CD4-positive, alpha-beta T cell (primary cell): ENCODE data around the gene BOD1. TPM values are rescaled to one million over a fixed set of nuclear protein-coding genes. Genes with fewer than 3 reads are reported as not detected.
A peak's percentile ranks its signal among the peaks of the same experiment; 100 is the strongest.

Experiments used
- ATAC-seq: fragments of 200-7000 bp; cut with Tn5 transposase; one replicate; pipeline ENCODE4 v1.10.0; 2022; ENCODE audit warnings: mild to moderate bottlenecking; ENCODE audit not compliant: poor library complexity
- CTCF ChIA-PET: fragments of 350-600 bp; sonication (Branson Sonifier 250); formaldehyde crosslinking; loops from one replicate; lab custom pipeline; 2021; ENCODE audit warnings: antibody characterized with exemption, inconsistent platforms; lab: Charles Lee
- POLR2A ChIA-PET: fragments of 350-600 bp; sonication (Branson Sonifier 250); formaldehyde crosslinking; loops from one replicate; lab custom pipeline; 2021; ENCODE audit warnings: antibody characterized with exemption, inconsistent platforms; lab: Charles Lee
- DNase-seq, 14 experiments: peaks; one replicate each; pipeline ENCODE4 v3.0.0-alpha.2; 2013 to 2020; ENCODE audit warnings: mixed read lengths in 2 of 14
- H3K27ac ChIP-seq, 2 donors: one replicate each; pipeline versions ENCODE4 v1.5.1 to v1.7.0; 2013; ENCODE audit warnings: low read length in 2 of 2, low read depth in 1 of 2, mild to moderate bottlenecking in 1 of 2
- H3K27me3 ChIP-seq, 2 experiments: 1 replicate in 1 of 2; 2 replicates in 1 of 2; pipeline versions ENCODE4 v1.6.1 to v1.7.0; 2013; ENCODE audit warnings: low read length in 2 of 2, control low read depth in 1 of 2, mild to moderate bottlenecking in 1 of 2, moderate library complexity in 1 of 2; ENCODE audit not compliant: insufficient read depth in 2 of 2, control insufficient read depth in 1 of 2
- H3K36me3 ChIP-seq: one replicate; pipeline ENCODE4 v1.6.1; 2013; ENCODE audit warnings: low read length, control low read depth; ENCODE audit not compliant: insufficient read depth
- H3K4me1 ChIP-seq: one replicate; pipeline ENCODE4 v1.6.1; 2013; ENCODE audit warnings: low read length, control low read depth; ENCODE audit not compliant: insufficient read depth
- H3K4me3 ChIP-seq: one replicate; pipeline ENCODE4 v1.5.1; 2013; ENCODE audit warnings: mild to moderate bottlenecking, low read length, moderate library complexity
- H3K9me3 ChIP-seq, 2 experiments: 1 replicate in 1 of 2; 2 replicates in 1 of 2; pipeline versions ENCODE4 v1.6.1 to v1.7.0; 2013; ENCODE audit warnings: low read length in 2 of 2, mild to moderate bottlenecking in 2 of 2, control low read depth in 1 of 2, moderate library complexity in 1 of 2; ENCODE audit not compliant: control insufficient read depth in 1 of 2, insufficient read depth in 1 of 2
- H3K27ac Mint-ChIP-seq: one replicate; pipeline ENCODE4 v1.8.0; 2020; ENCODE audit warnings: mixed read lengths
- H3K27me3 Mint-ChIP-seq: one replicate; pipeline ENCODE4 v1.8.0; 2021; ENCODE audit warnings: mixed read lengths
- H3K36me3 Mint-ChIP-seq: one replicate; pipeline ENCODE4 v1.8.0; 2021; ENCODE audit warnings: low read depth, mixed read lengths
- H3K4me1 Mint-ChIP-seq: one replicate; pipeline ENCODE4 v1.8.0; 2021; ENCODE audit warnings: low read depth, mixed read lengths
- H3K4me3 Mint-ChIP-seq: one replicate; pipeline ENCODE4 v1.8.0; 2020; ENCODE audit warnings: mild to moderate bottlenecking, mixed read lengths
- H3K9me3 Mint-ChIP-seq: one replicate; pipeline ENCODE4 v1.8.0; 2020; ENCODE audit warnings: mixed read lengths
- CTCF ChIP-seq: fragments of 200-600 bp; IDR thresholded peaks from one replicate; pipeline ENCODE4 v1.8.0; 2022; ENCODE audit warnings: antibody characterized with exemption, mild to moderate bottlenecking
- intact Hi-C, 2 experiments: fragments of 100-400 bp; cut with DNase I in 1 of 2; cut with micrococcal nuclease in 1 of 2; formaldehyde crosslinking; loops; one replicate each; pipeline versions ENCODE4 v1.15.1 to v1.9.0; 2023 to 2025; cut with DNase I, micrococcal nuclease
- total RNA-seq, 174 experiments: library from RNA in 2 of 174; stranded (reverse) in 2 of 174; gene quantifications; one replicate each; pipeline ENCODE4 v1.2.3 and lab custom pipeline; 2021 to 2026

The BOD1 gene
- total RNA-seq, 2 experiments from 2014 or later, result 20.6 to 20.9 TPM

GRCh38 chr5:173620784-173621183, 4.3 kb upstream of the BOD1 start:
- H3K27ac Mint-ChIP-seq, result no peak overlapping the region
- Histone ChIP-seq H3K9me3 (no peaks in the 10 kb centered on the region), H3K4me3 (no peak overlapping the region), H3K27ac (no peak overlapping the region), H3K36me3 (no peaks in the 10 kb centered on the region), H3K4me1 (peaks cover 3% of the 10 kb centered on the region), H3K27me3 (no peaks in the 10 kb centered on the region)
- ChIA-PET POLR2A (no interaction called here), CTCF (no interaction called here)
- H3K4me1 Mint-ChIP-seq, result peaks cover 14% of the 10 kb centered on the region
- H3K9me3 Mint-ChIP-seq, result no peaks in the 10 kb centered on the region
- DNase-seq, result no peak
- TF ChIP-seq CTCF, result no peak
- H3K36me3 Mint-ChIP-seq, result peaks cover 2% of the 10 kb centered on the region
- ATAC-seq, result no peak
- intact Hi-C loops, result loop anchor here in 1 of 2 experiments (2.0 kb wide), 1 partner anchor 304 kb away; no protein-coding TSS in a partner anchor
- no peak overlapping the region for H3K4me3 Mint-ChIP-seq
- H3K27me3 Mint-ChIP-seq, result no peaks in the 10 kb centered on the region

GRCh38 chr5:173618927-173619519, 2.6 kb upstream of the BOD1 start:
- H3K4me3 ChIP-seq, result no peak overlapping the region
- H3K4me1 ChIP-seq, result peaks cover 19% of the 10 kb centered on the region
- no peaks in the 10 kb centered on the region for H3K27me3 Mint-ChIP-seq
- intact Hi-C loops, result loop anchor here (1.0 to 10.0 kb wide), 4 partner anchors 354 to 1318 kb away; partner anchors contain the start of gene ATP6V0E1 (in 1 of the 2)
- H3K4me3 Mint-ChIP-seq, result peak overlapping the region; percentile 36
- ChIA-PET CTCF (interaction anchor here (2.0 to 3.7 kb wide), 3 partner anchors 46 to 355 kb away, joined by 6 to 17 read pairs (median 8); no protein-coding TSS in a partner anchor), POLR2A (interaction anchor here (0.7 to 1.4 kb wide), 2 partner anchors 269 to 306 kb away, joined by 4 read pairs; partner anchors contain the start of gene CPEB4)
- H3K9me3 Mint-ChIP-seq, result no peaks in the 10 kb centered on the region
- peak; percentile 82 for TF ChIP-seq CTCF
- ATAC-seq (peak; percentile 9), DNase-seq (peak in 11 of 14 experiments; percentile 7 to 80 (median 38))
- peaks cover 13% of the 10 kb centered on the region for H3K36me3 Mint-ChIP-seq
- H3K27ac Mint-ChIP-seq, result peak overlapping the region; percentile 48
- H3K9me3 ChIP-seq, result no peaks in the 10 kb centered on the region
- no peaks in the 10 kb centered on the region for H3K36me3 ChIP-seq
- no peaks in the 10 kb centered on the region for H3K27me3 ChIP-seq
- no peak overlapping the region for H3K27ac ChIP-seq
- peaks cover 32% of the 10 kb centered on the region for H3K4me1 Mint-ChIP-seq

- ChIA-PET POLR2A (interaction anchor here (0.7 to 2.9 kb wide), 11 partner anchors 269 to 695 kb away, joined by 3 to 45 read pairs (median 3); partner anchors contain the start of gene CPEB4), CTCF (interaction anchor here (0.5 to 2.2 kb wide), 17 partner anchors 9 to 1360 kb away, joined by 3 to 22 read pairs (median 4); partner anchors contain the start of genes CPEB4 and RPL26L1)
- Mint-ChIP-seq H3K4me3 (peak overlapping the region; percentile 95), H3K36me3 (peaks cover 37% of the 10 kb centered on the region), H3K9me3 (no peaks in the 10 kb centered on the region), H3K4me1 (peaks cover 51% of the 10 kb centered on the region), H3K27ac (peak overlapping the region; percentile 81), H3K27me3 (no peaks in the 10 kb centered on the region)
- H3K4me3 ChIP-seq, result peak overlapping the region; percentile 69
- no peaks in the 10 kb centered on the region for H3K9me3 ChIP-seq
- peak; percentile 82 for TF ChIP-seq CTCF
- peak overlapping the region; percentile 81 to 96 for H3K27ac ChIP-seq
- no peaks in the 10 kb centered on the region for H3K27me3 ChIP-seq
- ATAC-seq, result peak; percentile 55
- peaks cover 26% of the 10 kb centered on the region for H3K4me1 ChIP-seq
- DNase-seq, result peak; percentile 45 to 89 (median 62)
- intact Hi-C loops, result loop anchor here (1.0 to 10.0 kb wide), 6 partner anchors 272 to 1321 kb away; partner anchors contain the start of genes CPEB4 (in 2 of the 2) and ATP6V0E1 (in 1 of the 2)
- peaks cover 24% of the 10 kb centered on the region for H3K36me3 ChIP-seq
Measured at GRCh38 chr5:173615884-173616576, 420 bp downstream of the BOD1 start.
